GM21528 (cell line): ENCODE data around the gene HDGFL3.
"Not testable (repeated sequence)": the region's sequence is repeated elsewhere in the genome, so short reads cannot be mapped to it uniquely, and the experiment has no call there.

Source experiments
- ATAC-seq: cut with Tn5 transposase; IDR thresholded peaks from one replicate; pipeline ENCODE4 v1.9.1; 2021; ENCODE audit warnings: mild to moderate bottlenecking, moderate library complexity; ENCODE audit not compliant: unreplicated experiment, low FRiP score

HDGFL3 gene

GRCh38 chr15:83198476-83198875, 9.1 kb downstream of the HDGFL3 start:
- no peak for ATAC-seq

- no peak for ATAC-seq
Observed at GRCh38 chr15:83194528-83194927, 13.1 kb downstream of the HDGFL3 start.

GRCh38 chr15:83193721-83194120, 13.9 kb downstream of the HDGFL3 start:
- no peak for ATAC-seq

GRCh38 chr15:83192742-83193141, 14.9 kb downstream of the HDGFL3 start:
- no peak for ATAC-seq

- ATAC-seq, result no peak
Observed at GRCh38 chr15:83190450-83190849, 17.2 kb downstream of the HDGFL3 start.

GRCh38 chr15:83185561-83185960, 22.1 kb downstream of the HDGFL3 start:
- ATAC-seq, result no peak

- no peak for ATAC-seq
Observed at GRCh38 chr15:83178869-83179325, 28.7 kb downstream of the HDGFL3 start.

- ATAC-seq, result no peak
Observed at GRCh38 chr15:83178390-83178789, 29.2 kb downstream of the HDGFL3 start.

- no peak for ATAC-seq
Observed at GRCh38 chr15:83174891-83175290, 32.7 kb downstream of the HDGFL3 start.

- no peak for ATAC-seq
Observed at GRCh38 chr15:83170474-83171165, 37.0 kb downstream of the HDGFL3 start.

GRCh38 chr15:83169576-83169975, 38.0 kb downstream of the HDGFL3 start:
- ATAC-seq, result not testable (repeated sequence)

- no peak for ATAC-seq
Observed at GRCh38 chr15:83166830-83167229, 40.8 kb downstream of the HDGFL3 start.

GRCh38 chr15:83166218-83166617, 41.4 kb downstream of the HDGFL3 start:
- no peak for ATAC-seq

- ATAC-seq, result no peak
Observed at GRCh38 chr15:83164771-83165404, 42.7 kb downstream of the HDGFL3 start.

GRCh38 chr15:83164111-83164770, 43.4 kb downstream of the HDGFL3 start:
- no peak for ATAC-seq

GRCh38 chr15:83163032-83163431, 44.6 kb downstream of the HDGFL3 start:
- ATAC-seq, result no peak

GRCh38 chr15:83160741-83161140, 46.9 kb downstream of the HDGFL3 start:
- no peak for ATAC-seq

GRCh38 chr15:83158393-83158792, 49.2 kb downstream of the HDGFL3 start:
- ATAC-seq, result no peak

GRCh38 chr15:83155942-83156341, 51.7 kb downstream of the HDGFL3 start:
- no peak for ATAC-seq

- no peak for ATAC-seq
Observed at GRCh38 chr15:83153288-83153687, 54.3 kb downstream of the HDGFL3 start.

- ATAC-seq, result no peak
Observed at GRCh38 chr15:83144771-83145170, 62.9 kb downstream of the HDGFL3 start.

GRCh38 chr15:83142151-83142550, 65.5 kb downstream of the HDGFL3 start:
- not testable (repeated sequence) for ATAC-seq
